Mammary epithelial cell (primary cell): Measurements from ENCODE around the gene MBD4.

Experiments
- CTCF ChIP-seq, 2 donors: IDR thresholded peaks in 1 of 2; conservative IDR thresholded peaks in 1 of 2; 2 replicates each; pipeline ENCODE4 v1.5.1; 2011 to 2012; ENCODE audit warnings: inconsistent platforms in 2 of 2, low read length in 2 of 2, mild to moderate bottlenecking in 2 of 2, control low read depth in 1 of 2, low read depth in 1 of 2; ENCODE audit not compliant: insufficient read depth in 1 of 2; ENCODE audit errors: extremely low read depth in 1 of 2
- EZH2 ChIP-seq: IDR thresholded peaks from 2 replicates; pipeline ENCODE4 v1.6.1; 2012; ENCODE audit warnings: low read length, inconsistent platforms, borderline replicate concordance

- TF ChIP-seq CTCF (conservative IDR thresholded peaks at IDR 0.05 in 1 of 2, IDR thresholded peaks at IDR 0.05 in 1 of 2; ENCODE audit: extremely low read depth in 1 of 2, insufficient read depth in 1 of 2, low read depth in 1 of 2, low read length in 2 of 2) (no peak), EZH2 (no peak)
Observed at GRCh38 chr3:129404610-129405009, 35.1 kb downstream of the MBD4 start.
